Neutrophil (primary cell): ENCODE results near the gene SLC25A6.

Experiments
- H3K27ac ChIP-seq: fragments of 200-600 bp; sonication (generic); 2 replicates; pipeline ENCODE4 v1.5.1; 2016; ENCODE audit warnings: mild to moderate bottlenecking, moderate library complexity
- H3K27me3 ChIP-seq: fragments of 200-600 bp; sonication (generic); 2 replicates; pipeline ENCODE4 v1.6.0; 2016; ENCODE audit warnings: mild to moderate bottlenecking
- H3K36me3 ChIP-seq: fragments of 200-600 bp; sonication (generic); 2 replicates; pipeline ENCODE4 v1.5.1; 2017
- H3K4me1 ChIP-seq, 2 experiments: fragments of 200-600 bp in 1 of 2; sonication (generic) in 1 of 2; 1 replicate in 1 of 2; 2 replicates in 1 of 2; pipeline versions ENCODE4 v1.5.1 to v1.6.1; 2013 to 2016; ENCODE audit warnings: low read depth in 1 of 2, low read length in 1 of 2, mild to moderate bottlenecking in 1 of 2, moderate library complexity in 1 of 2; ENCODE audit not compliant: control insufficient read depth in 1 of 2, insufficient read depth in 1 of 2
- H3K4me3 ChIP-seq, 2 experiments: fragments of 200-600 bp in 1 of 2; sonication (generic) in 1 of 2; 1 replicate in 1 of 2; 2 replicates in 1 of 2; pipeline ENCODE4 v1.5.1; 2013 to 2016; ENCODE audit warnings: low read depth in 1 of 2, low read length in 1 of 2, mild to moderate bottlenecking in 1 of 2, moderate library complexity in 1 of 2
- H3K9me3 ChIP-seq: fragments of 200-600 bp; sonication (generic); 2 replicates; pipeline ENCODE4 v1.5.1; 2016
- TF ChIP-seq, protein P1 (sequence below): fragments of 200-600 bp; sonication (generic); IDR thresholded peaks from 2 replicates; pipeline ENCODE4 v1.5.1; 2016; ENCODE audit warnings: antibody characterized with exemption

SLC25A6 gene

DNA sequence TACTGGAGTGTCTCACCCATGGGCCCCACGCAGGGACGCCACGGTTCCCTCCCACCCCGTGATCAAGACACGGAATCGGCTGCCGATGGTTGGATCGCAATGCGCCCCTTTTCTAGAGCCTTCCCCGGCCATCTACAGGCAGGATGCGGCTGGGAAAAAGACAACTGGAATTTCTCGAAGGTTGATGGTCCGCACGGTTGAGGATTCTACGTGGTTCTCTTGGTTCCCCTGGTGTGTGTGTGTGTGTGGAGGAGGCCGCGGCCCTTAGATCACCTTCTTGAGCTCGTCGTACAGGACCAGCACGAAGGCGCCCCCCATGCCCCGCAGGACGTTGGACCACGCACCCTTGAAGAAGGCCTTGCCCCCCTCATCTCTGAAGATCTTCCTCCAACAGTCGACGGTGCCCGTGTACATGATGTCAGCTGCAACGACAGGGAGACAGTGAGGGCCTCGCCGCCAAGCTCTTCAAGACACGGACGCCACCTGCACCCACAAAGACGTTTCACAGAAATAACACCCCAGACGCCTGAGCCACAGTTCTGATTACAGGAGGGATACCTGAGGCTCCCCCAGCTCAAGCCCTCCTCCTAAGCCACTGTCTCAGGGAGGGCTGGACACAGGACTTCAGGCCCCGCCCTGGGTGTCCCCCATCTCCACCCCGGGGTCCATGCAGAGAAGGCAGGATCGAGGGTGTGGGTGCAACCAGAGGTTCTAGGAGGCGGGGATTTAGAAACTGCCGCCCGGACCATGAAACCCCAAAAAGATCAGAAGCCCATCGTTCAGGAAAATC is 5.4 kb downstream of the SLC25A6 start:
- Histone ChIP-seq H3K4me1 (peaks cover 7 to 8% of the 10 kb centered on the region in 2 experiments), H3K36me3 (peaks cover 71% of the 10 kb centered on the region), H3K27ac (no peak overlapping the region), H3K9me3 (no peaks in the 10 kb centered on the region), H3K27me3 (no peaks in the 10 kb centered on the region), H3K4me3 (no peak overlapping the region)
- TF ChIP-seq, protein P1, sequence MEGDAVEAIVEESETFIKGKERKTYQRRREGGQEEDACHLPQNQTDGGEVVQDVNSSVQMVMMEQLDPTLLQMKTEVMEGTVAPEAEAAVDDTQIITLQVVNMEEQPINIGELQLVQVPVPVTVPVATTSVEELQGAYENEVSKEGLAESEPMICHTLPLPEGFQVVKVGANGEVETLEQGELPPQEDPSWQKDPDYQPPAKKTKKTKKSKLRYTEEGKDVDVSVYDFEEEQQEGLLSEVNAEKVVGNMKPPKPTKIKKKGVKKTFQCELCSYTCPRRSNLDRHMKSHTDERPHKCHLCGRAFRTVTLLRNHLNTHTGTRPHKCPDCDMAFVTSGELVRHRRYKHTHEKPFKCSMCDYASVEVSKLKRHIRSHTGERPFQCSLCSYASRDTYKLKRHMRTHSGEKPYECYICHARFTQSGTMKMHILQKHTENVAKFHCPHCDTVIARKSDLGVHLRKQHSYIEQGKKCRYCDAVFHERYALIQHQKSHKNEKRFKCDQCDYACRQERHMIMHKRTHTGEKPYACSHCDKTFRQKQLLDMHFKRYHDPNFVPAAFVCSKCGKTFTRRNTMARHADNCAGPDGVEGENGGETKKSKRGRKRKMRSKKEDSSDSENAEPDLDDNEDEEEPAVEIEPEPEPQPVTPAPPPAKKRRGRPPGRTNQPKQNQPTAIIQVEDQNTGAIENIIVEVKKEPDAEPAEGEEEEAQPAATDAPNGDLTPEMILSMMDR: no peak

DNA sequence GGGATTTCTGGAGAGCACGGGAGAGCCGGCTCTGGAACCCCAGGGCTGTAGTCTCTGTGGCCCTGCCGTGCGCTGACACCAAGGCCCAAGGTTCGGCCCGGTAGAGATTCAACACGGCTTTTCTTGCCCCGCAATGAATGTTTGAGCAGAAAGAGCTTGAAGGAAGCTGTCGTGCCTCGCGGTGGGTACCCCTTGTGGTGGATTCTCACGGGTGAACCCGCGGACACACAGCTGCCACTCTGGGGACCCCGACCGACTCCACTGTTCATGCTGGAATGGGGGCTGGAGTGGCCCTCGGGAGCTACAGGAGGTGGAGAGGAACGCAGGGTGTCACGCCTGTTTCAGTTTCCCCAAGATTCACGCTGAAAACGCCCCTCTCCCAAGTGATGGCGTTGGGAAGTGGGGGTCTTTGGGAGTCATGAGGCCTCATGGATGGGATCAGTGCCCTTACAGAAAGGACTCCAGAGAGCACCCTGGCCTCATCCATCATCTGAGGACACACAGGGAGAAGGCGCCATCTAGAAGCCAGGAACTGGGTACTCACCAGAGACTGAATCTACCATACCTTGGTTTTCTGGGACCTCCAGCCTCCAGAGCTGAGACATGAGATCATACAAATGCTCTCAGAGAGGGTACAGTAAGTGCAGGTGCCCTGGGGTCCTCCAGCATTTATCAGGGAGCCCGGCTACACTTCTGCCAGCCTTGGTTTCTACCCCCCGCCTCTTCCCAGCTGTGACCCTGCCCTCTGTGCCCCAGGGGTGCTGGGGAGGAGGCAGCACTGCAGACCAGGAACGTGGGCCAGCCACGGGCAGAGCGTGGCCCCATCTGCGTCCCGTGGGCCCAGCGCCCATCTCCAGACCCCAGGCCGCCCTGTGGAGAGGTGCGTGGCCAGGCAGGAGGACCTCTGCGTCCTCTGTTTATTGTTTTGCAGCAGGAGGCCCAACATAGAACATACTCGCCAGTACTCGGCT is 6.4 kb downstream of the SLC25A6 start:
- Histone ChIP-seq H3K4me1 (no peaks in the 10 kb centered on the region), H3K4me3 (no peak overlapping the region), H3K27me3 (no peaks in the 10 kb centered on the region), H3K9me3 (no peaks in the 10 kb centered on the region), H3K36me3 (peaks cover 71% of the 10 kb centered on the region), H3K27ac (no peak overlapping the region)
- TF ChIP-seq, protein P1: no peak

DNA sequence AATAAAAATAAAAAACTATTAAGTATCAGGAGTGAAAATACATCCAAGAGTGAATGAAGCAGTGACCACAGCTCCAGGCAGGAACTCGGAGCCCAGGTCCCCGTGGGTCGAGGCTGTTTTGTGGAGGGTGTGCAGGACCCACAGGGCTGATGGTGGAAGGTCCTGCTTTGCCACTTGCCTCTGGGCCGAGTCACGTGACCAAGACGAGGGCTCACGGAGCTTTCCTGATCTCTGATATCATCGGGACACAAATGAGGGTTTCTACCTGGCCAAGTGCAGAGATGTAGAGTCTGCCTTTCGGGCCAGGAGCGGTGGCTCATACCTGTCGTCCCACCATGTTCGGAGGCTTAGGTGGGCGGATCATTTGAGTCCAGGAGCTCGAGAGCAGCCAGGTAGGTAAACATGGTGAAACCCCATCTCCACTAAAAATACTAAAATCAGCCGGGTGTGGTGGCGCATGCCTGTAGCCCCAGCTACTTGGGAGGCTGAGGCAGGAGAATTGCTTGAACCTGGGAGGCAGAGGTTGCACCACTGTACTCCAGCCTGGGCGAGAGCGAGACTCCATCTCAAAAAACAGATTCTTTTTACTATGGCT is 7.2 kb downstream of the SLC25A6 start:
- no peaks in the 10 kb centered on the region for H3K9me3 ChIP-seq
- no peaks in the 10 kb centered on the region for H3K27me3 ChIP-seq
- no peak overlapping the region for H3K4me3 ChIP-seq
- H3K36me3 ChIP-seq: peaks cover 67% of the 10 kb centered on the region
- TF ChIP-seq, protein P1: no peak
- H3K4me1 ChIP-seq: no peaks in the 10 kb centered on the region
- H3K27ac ChIP-seq: no peak overlapping the region

DNA sequence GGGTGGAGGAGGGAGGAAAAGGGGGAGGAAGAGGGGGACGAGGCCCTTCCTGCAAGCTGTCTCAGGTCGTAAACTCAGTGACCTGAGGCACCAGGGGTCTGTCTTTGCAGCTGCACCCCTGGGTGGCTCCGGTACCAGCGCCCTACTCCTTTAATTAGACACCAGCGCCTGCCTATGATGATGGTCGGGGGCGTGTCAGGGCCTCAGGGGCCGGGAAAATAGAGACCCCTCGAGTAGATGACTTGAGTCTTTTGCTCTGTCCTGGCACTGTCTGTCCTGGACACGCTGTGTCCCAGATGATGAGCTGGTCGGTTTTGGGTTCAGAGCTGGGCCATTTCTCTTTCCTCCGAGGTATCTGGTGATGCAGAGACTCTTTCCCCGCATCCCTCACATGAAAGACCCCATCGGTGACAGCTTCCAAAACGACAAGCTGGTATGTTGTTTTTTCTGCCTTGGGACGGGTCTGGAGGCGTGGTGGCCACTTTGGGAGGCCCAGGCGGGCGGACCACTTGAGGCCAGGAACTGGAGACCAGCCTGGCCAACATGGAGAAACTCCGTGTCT is 11.2 kb downstream of the SLC25A6 start:
- no peaks in the 10 kb centered on the region for H3K27me3 ChIP-seq
- H3K36me3 ChIP-seq: peaks cover 28% of the 10 kb centered on the region
- TF ChIP-seq, protein P1: no peak
- no peaks in the 10 kb centered on the region for H3K4me1 ChIP-seq
- H3K4me3 ChIP-seq: no peak overlapping the region
- no peak overlapping the region for H3K27ac ChIP-seq
- no peaks in the 10 kb centered on the region for H3K9me3 ChIP-seq

DNA sequence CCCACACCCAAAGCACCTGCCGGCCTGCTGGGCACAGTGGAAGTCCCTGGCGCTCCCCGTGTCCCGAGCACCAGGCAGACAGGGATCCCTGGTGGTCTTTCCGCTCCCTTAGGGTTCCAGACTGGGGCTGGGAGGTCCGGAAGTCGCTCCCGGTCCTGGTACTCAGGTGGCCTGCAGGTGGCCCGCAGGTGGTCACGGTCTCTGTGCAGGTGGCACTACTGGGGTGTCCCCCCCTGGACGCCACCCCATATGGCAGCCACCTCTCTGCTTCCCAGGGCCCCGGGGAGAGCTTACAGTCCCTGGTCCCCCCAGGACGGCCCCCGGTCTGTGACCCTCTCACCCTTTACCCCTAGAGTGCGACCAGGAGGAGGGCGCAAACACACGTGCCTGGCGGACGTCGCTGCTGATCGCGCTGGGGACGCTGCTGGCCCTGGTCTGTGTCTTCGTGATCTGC is 13.6 kb downstream of the SLC25A6 start:
- Histone ChIP-seq H3K36me3 (peaks cover 8% of the 10 kb centered on the region), H3K4me3 (no peak overlapping the region)

More for the DNA sequence above, 13.6 kb downstream of the SLC25A6 start:
- Histone ChIP-seq H3K9me3 (no peaks in the 10 kb centered on the region), H3K27ac (no peak overlapping the region), H3K27me3 (no peaks in the 10 kb centered on the region), H3K4me1 (no peaks in the 10 kb centered on the region)
- TF ChIP-seq, protein P1: no peak
